ENCODE results near the gene B4GALNT3.

DNA sequence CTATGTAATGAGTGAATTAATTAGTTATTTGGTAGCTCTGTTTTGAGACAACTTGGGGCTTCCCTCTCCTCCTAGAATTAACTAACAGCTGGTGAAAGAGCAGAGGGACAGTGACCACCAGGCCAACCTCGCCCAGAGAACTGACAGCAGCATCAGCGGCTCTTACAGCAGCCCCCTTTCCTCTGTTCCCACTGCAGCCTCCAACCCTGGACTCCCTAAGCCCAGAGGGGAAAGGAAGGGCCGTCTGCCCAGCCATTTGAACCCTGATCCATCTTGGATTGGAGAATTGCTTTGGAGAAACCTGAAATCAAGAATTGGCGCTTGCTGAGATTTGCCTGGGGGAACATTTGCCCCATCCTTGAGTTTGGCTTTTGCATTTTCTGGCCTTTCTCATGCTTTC is 45.5 kb downstream of the B4GALNT3 start:
- no peak for TF ChIP-seq ZSCAN29 (IDR thresholded peaks at IDR 0.05)
- TF ChIP-seq, protein P1, sequence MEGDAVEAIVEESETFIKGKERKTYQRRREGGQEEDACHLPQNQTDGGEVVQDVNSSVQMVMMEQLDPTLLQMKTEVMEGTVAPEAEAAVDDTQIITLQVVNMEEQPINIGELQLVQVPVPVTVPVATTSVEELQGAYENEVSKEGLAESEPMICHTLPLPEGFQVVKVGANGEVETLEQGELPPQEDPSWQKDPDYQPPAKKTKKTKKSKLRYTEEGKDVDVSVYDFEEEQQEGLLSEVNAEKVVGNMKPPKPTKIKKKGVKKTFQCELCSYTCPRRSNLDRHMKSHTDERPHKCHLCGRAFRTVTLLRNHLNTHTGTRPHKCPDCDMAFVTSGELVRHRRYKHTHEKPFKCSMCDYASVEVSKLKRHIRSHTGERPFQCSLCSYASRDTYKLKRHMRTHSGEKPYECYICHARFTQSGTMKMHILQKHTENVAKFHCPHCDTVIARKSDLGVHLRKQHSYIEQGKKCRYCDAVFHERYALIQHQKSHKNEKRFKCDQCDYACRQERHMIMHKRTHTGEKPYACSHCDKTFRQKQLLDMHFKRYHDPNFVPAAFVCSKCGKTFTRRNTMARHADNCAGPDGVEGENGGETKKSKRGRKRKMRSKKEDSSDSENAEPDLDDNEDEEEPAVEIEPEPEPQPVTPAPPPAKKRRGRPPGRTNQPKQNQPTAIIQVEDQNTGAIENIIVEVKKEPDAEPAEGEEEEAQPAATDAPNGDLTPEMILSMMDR (IDR thresholded peaks at IDR 0.05 in 2 of 3, conservative IDR thresholded peaks at IDR 0.05 in 1 of 3; ENCODE audit: control insufficient read depth in 2 of 3, extremely low read depth in 1 of 3, insufficient read depth in 1 of 3, low read depth in 3 of 3, low read length in 3 of 3) = no peak
- TF ChIP-seq FOXK2 (IDR thresholded peaks at IDR 0.05) = no peak
- no peak for TF ChIP-seq TARDBP (IDR thresholded peaks at IDR 0.05; ENCODE audit: borderline replicate concordance)
- TF ChIP-seq RCOR1 (conservative IDR thresholded peaks at IDR 0.05; ENCODE audit: low read depth, low read length) = no peak
- no peak for TF ChIP-seq SUPT20H (IDR thresholded peaks at IDR 0.05; ENCODE audit: borderline replicate concordance, control insufficient read depth, low read depth, low read length)
- no peak for TF ChIP-seq POU2F2 (IDR thresholded peaks at IDR 0.05; ENCODE audit: borderline replicate concordance, low read depth, low read length)
- no peak for TF ChIP-seq POLR2A (IDR thresholded peaks at IDR 0.05; ENCODE audit: low read depth, low read length)
- TF ChIP-seq, protein P2, sequence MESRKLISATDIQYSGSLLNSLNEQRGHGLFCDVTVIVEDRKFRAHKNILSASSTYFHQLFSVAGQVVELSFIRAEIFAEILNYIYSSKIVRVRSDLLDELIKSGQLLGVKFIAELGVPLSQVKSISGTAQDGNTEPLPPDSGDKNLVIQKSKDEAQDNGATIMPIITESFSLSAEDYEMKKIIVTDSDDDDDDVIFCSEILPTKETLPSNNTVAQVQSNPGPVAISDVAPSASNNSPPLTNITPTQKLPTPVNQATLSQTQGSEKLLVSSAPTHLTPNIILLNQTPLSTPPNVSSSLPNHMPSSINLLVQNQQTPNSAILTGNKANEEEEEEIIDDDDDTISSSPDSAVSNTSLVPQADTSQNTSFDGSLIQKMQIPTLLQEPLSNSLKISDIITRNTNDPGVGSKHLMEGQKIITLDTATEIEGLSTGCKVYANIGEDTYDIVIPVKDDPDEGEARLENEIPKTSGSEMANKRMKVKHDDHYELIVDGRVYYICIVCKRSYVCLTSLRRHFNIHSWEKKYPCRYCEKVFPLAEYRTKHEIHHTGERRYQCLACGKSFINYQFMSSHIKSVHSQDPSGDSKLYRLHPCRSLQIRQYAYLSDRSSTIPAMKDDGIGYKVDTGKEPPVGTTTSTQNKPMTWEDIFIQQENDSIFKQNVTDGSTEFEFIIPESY (IDR thresholded peaks at IDR 0.05) = no peak
- TF ChIP-seq SP1 (IDR thresholded peaks at IDR 0.05; ENCODE audit: low read depth, low read length) = no peak

Measured in GM12878 (cell line).